HFF-Myc (cell line): ENCODE data around the gene USP3.
"Not testable (repeated sequence)": the region's sequence is repeated elsewhere in the genome, so short reads cannot be mapped to it uniquely, and the experiment has no call there.

ENCODE experiments used
- DNase-seq: peaks from one replicate; pipeline ENCODE4 v3.0.0-alpha.2; 2011; ENCODE audit warnings: low read depth; ENCODE audit errors: extremely low read depth
- H3K4me3 ChIP-seq: replicated peaks from 2 replicates; pipeline ENCODE4 v1.5.1; 2011; ENCODE audit warnings: low read depth, mild to moderate bottlenecking, control low read depth, low read length
- CTCF ChIP-seq: IDR thresholded peaks from 2 replicates; pipeline ENCODE4 v1.5.1; 2012; ENCODE audit warnings: mild to moderate bottlenecking, low read depth, low read length, control low read depth; ENCODE audit errors: missing control alignments

USP3 gene

GRCh38 chr15:63513728-63514127, 9.3 kb downstream of the USP3 start:
- TF ChIP-seq CTCF, result no peak
- no peak for DNase-seq
- no peak overlapping the region for H3K4me3 ChIP-seq

- no peak for DNase-seq
Observed at GRCh38 chr15:63514531-63514943, 10.1 kb downstream of the USP3 start.

GRCh38 chr15:63517202-63517601, 12.8 kb downstream of the USP3 start:
- H3K4me3 ChIP-seq, result no peak overlapping the region
- DNase-seq, result no peak
- TF ChIP-seq CTCF, result no peak

More at GRCh38 chr15:63514531-63514943, 10.1 kb downstream of the USP3 start:
- no peak overlapping the region for H3K4me3 ChIP-seq
- no peak for TF ChIP-seq CTCF

- DNase-seq, result no peak
- TF ChIP-seq CTCF, result no peak
- H3K4me3 ChIP-seq, result no peak overlapping the region
Observed at GRCh38 chr15:63517628-63518027, 13.2 kb downstream of the USP3 start.

- H3K4me3 ChIP-seq, result no peak overlapping the region
- no peak for TF ChIP-seq CTCF
- no peak for DNase-seq
Observed at GRCh38 chr15:63519041-63519440, 14.6 kb downstream of the USP3 start.

- DNase-seq, result no peak
- no peak for TF ChIP-seq CTCF
- H3K4me3 ChIP-seq, result no peak overlapping the region
Observed at GRCh38 chr15:63519548-63520178, 15.3 kb downstream of the USP3 start.

- H3K4me3 ChIP-seq, DNase-seq: not testable (repeated sequence)
Observed at GRCh38 chr15:63520462-63520861, 16.1 kb downstream of the USP3 start.
